Measurements from ENCODE around the gene PCK1. TPM values are rescaled to one million over a fixed set of nuclear protein-coding genes. Genes with fewer than 3 reads are reported as not detected.

Gene PCK1
- total RNA-seq, 1 experiment from 2014 or later, result 1.2 TPM

- Histone ChIP-seq H3K36me3 (ENCODE audit: insufficient read depth, low read length) (no peaks in the 10 kb centered on the region), H3K9me3 (ENCODE audit: low read length) (no peaks in the 10 kb centered on the region), H3K27ac (ENCODE audit: low read length) (no peak overlapping the region), H3K4me1 (ENCODE audit: low read length) (peaks cover 8% of the 10 kb centered on the region), H3K79me2 (ENCODE audit: low read length) (no peaks in the 10 kb centered on the region), H3K4me2 (ENCODE audit: low read depth, low read length, poor library complexity, severe bottlenecking) (no peak overlapping the region), H3K9me2 (replicated peaks; ENCODE audit: insufficient read depth, low read length) (no peaks in the 10 kb centered on the region), H3K27me3 (ENCODE audit: low read length) (no peaks in the 10 kb centered on the region), H2AFZ (ENCODE audit: low read length) (no peak overlapping the region), H4K20me1 (ENCODE audit: insufficient read depth, low read depth, low read length) (no peaks in the 10 kb centered on the region), H3K4me3 (ENCODE audit: low read length) (no peak overlapping the region), H3K9ac (ENCODE audit: low read length) (no peak overlapping the region)
- no peak for DNase-seq
Observed at GRCh38 chr20:57586370-57586793, 25.5 kb downstream of the PCK1 start.

- H4K20me1 ChIP-seq (ENCODE audit: insufficient read depth, low read depth, low read length), result no peaks in the 10 kb centered on the region
- no peaks in the 10 kb centered on the region for H3K27me3 ChIP-seq (ENCODE audit: low read length)
- H3K4me1 ChIP-seq (ENCODE audit: low read length), result peaks cover 8% of the 10 kb centered on the region
- no peak overlapping the region for H3K27ac ChIP-seq (ENCODE audit: low read length)
- no peak overlapping the region for H2AFZ ChIP-seq (ENCODE audit: low read length)
- DNase-seq, result no peak
- H3K79me2 ChIP-seq (ENCODE audit: low read length), result no peaks in the 10 kb centered on the region
- H3K9ac ChIP-seq (ENCODE audit: low read length), result no peak overlapping the region
- no peaks in the 10 kb centered on the region for H3K9me3 ChIP-seq (ENCODE audit: low read length)
- H3K4me3 ChIP-seq (ENCODE audit: low read length), result no peak overlapping the region
- H3K4me2 ChIP-seq (ENCODE audit: low read depth, low read length, poor library complexity, severe bottlenecking), result no peak overlapping the region
- no peaks in the 10 kb centered on the region for H3K9me2 ChIP-seq (replicated peaks; ENCODE audit: insufficient read depth, low read length)
- H3K36me3 ChIP-seq (ENCODE audit: insufficient read depth, low read length), result no peaks in the 10 kb centered on the region
Observed at GRCh38 chr20:57586943-57587277, 26.0 kb downstream of the PCK1 start.

GRCh38 chr20:57587278-57587988 is 26.5 kb downstream of the PCK1 start:
- no peak overlapping the region for H3K4me2 ChIP-seq (ENCODE audit: low read depth, low read length, poor library complexity, severe bottlenecking)
- H3K9ac ChIP-seq (ENCODE audit: low read length), result no peak overlapping the region
- no peaks in the 10 kb centered on the region for H3K9me3 ChIP-seq (ENCODE audit: low read length)
- no peak overlapping the region for H3K4me3 ChIP-seq (ENCODE audit: low read length)
- H2AFZ ChIP-seq (ENCODE audit: low read length), result no peak overlapping the region
- H3K27me3 ChIP-seq (ENCODE audit: low read length), result no peaks in the 10 kb centered on the region
- H3K36me3 ChIP-seq (ENCODE audit: insufficient read depth, low read length), result no peaks in the 10 kb centered on the region
- DNase-seq, result no peak
- H3K27ac ChIP-seq (ENCODE audit: low read length), result no peak overlapping the region
- peaks cover 9% of the 10 kb centered on the region for H3K4me1 ChIP-seq (ENCODE audit: low read length)
- H3K79me2 ChIP-seq (ENCODE audit: low read length), result no peaks in the 10 kb centered on the region
- H3K9me2 ChIP-seq (replicated peaks; ENCODE audit: insufficient read depth, low read length), result no peaks in the 10 kb centered on the region
- H4K20me1 ChIP-seq (ENCODE audit: insufficient read depth, low read depth, low read length), result no peaks in the 10 kb centered on the region

- no peaks in the 10 kb centered on the region for H3K36me3 ChIP-seq (ENCODE audit: insufficient read depth, low read length)
- no peaks in the 10 kb centered on the region for H3K9me2 ChIP-seq (replicated peaks; ENCODE audit: insufficient read depth, low read length)
- H3K27me3 ChIP-seq (ENCODE audit: low read length), result no peaks in the 10 kb centered on the region
- DNase-seq, result no peak
- H3K27ac ChIP-seq (ENCODE audit: low read length), result no peak overlapping the region
- H3K79me2 ChIP-seq (ENCODE audit: low read length), result no peaks in the 10 kb centered on the region
- H4K20me1 ChIP-seq (ENCODE audit: insufficient read depth, low read depth, low read length), result no peaks in the 10 kb centered on the region
- no peak overlapping the region for H2AFZ ChIP-seq (ENCODE audit: low read length)
- H3K9me3 ChIP-seq (ENCODE audit: low read length), result no peaks in the 10 kb centered on the region
- peaks cover 14% of the 10 kb centered on the region for H3K4me1 ChIP-seq (ENCODE audit: low read length)
- H3K4me2 ChIP-seq (ENCODE audit: low read depth, low read length, poor library complexity, severe bottlenecking), result no peak overlapping the region
- H3K4me3 ChIP-seq (ENCODE audit: low read length), result no peak overlapping the region
- no peak overlapping the region for H3K9ac ChIP-seq (ENCODE audit: low read length)
Observed at GRCh38 chr20:57587989-57588377, 27.1 kb downstream of the PCK1 start.

- no peaks in the 10 kb centered on the region for H3K79me2 ChIP-seq (ENCODE audit: low read length)
- H3K36me3 ChIP-seq (ENCODE audit: insufficient read depth, low read length), result no peaks in the 10 kb centered on the region
- H3K27ac ChIP-seq (ENCODE audit: low read length), result no peak overlapping the region
- no peak overlapping the region for H2AFZ ChIP-seq (ENCODE audit: low read length)
- H3K9me2 ChIP-seq (replicated peaks; ENCODE audit: insufficient read depth, low read length), result no peaks in the 10 kb centered on the region
- no peaks in the 10 kb centered on the region for H3K9me3 ChIP-seq (ENCODE audit: low read length)
- no peak overlapping the region for H3K4me2 ChIP-seq (ENCODE audit: low read depth, low read length, poor library complexity, severe bottlenecking)
- DNase-seq, result no peak
- H3K4me3 ChIP-seq (ENCODE audit: low read length), result no peak overlapping the region
- no peak overlapping the region for H3K9ac ChIP-seq (ENCODE audit: low read length)
- peaks cover 20% of the 10 kb centered on the region for H3K4me1 ChIP-seq (ENCODE audit: low read length)
- no peaks in the 10 kb centered on the region; the same call in 1 of the 2 replicates for H4K20me1 ChIP-seq (ENCODE audit: insufficient read depth, low read depth, low read length)
- H3K27me3 ChIP-seq (ENCODE audit: low read length), result no peaks in the 10 kb centered on the region
Observed at GRCh38 chr20:57588596-57588995, 27.7 kb downstream of the PCK1 start.

- Histone ChIP-seq H3K4me3 (ENCODE audit: low read length) (no peak overlapping the region), H3K79me2 (ENCODE audit: low read length) (no peaks in the 10 kb centered on the region), H3K27ac (ENCODE audit: low read length) (no peak overlapping the region), H3K4me1 (ENCODE audit: low read length) (peaks cover 26% of the 10 kb centered on the region), H3K4me2 (ENCODE audit: low read depth, low read length, poor library complexity, severe bottlenecking) (no peak overlapping the region), H3K9me2 (replicated peaks; ENCODE audit: insufficient read depth, low read length) (no peaks in the 10 kb centered on the region), H3K27me3 (ENCODE audit: low read length) (no peaks in the 10 kb centered on the region), H4K20me1 (ENCODE audit: insufficient read depth, low read depth, low read length) (no peaks in the 10 kb centered on the region; the same call in 1 of the 2 replicates), H3K9me3 (ENCODE audit: low read length) (no peaks in the 10 kb centered on the region), H3K9ac (ENCODE audit: low read length) (no peak overlapping the region), H3K36me3 (ENCODE audit: insufficient read depth, low read length) (no peaks in the 10 kb centered on the region), H2AFZ (ENCODE audit: low read length) (no peak overlapping the region)
- no peak for DNase-seq
Observed at GRCh38 chr20:57589123-57589727, 28.3 kb downstream of the PCK1 start.

GRCh38 chr20:57589728-57590484 is 29.0 kb downstream of the PCK1 start:
- Histone ChIP-seq H3K27me3 (ENCODE audit: low read length) (no peaks in the 10 kb centered on the region), H2AFZ (ENCODE audit: low read length) (no peak overlapping the region), H3K4me2 (ENCODE audit: low read depth, low read length, poor library complexity, severe bottlenecking) (no peak overlapping the region), H3K4me3 (ENCODE audit: low read length) (no peak overlapping the region), H3K4me1 (ENCODE audit: low read length) (peaks cover 22% of the 10 kb centered on the region), H3K27ac (ENCODE audit: low read length) (no peak overlapping the region), H3K9me2 (replicated peaks; ENCODE audit: insufficient read depth, low read length) (no peaks in the 10 kb centered on the region), H3K36me3 (ENCODE audit: insufficient read depth, low read length) (no peaks in the 10 kb centered on the region), H3K79me2 (ENCODE audit: low read length) (no peaks in the 10 kb centered on the region), H4K20me1 (ENCODE audit: insufficient read depth, low read depth, low read length) (no peaks in the 10 kb centered on the region; the same call in 1 of the 2 replicates), H3K9me3 (ENCODE audit: low read length) (no peaks in the 10 kb centered on the region), H3K9ac (ENCODE audit: low read length) (no peak overlapping the region)
- no peak for DNase-seq

- H3K79me2 ChIP-seq (ENCODE audit: low read length), result no peaks in the 10 kb centered on the region
- H3K9me2 ChIP-seq (replicated peaks; ENCODE audit: insufficient read depth, low read length), result no peaks in the 10 kb centered on the region
- H3K9me3 ChIP-seq (ENCODE audit: low read length), result no peaks in the 10 kb centered on the region
- DNase-seq, result no peak
- H4K20me1 ChIP-seq (ENCODE audit: insufficient read depth, low read depth, low read length), result no peaks in the 10 kb centered on the region; the same call in 1 of the 2 replicates
- no peak overlapping the region for H3K27ac ChIP-seq (ENCODE audit: low read length)
- H3K27me3 ChIP-seq (ENCODE audit: low read length), result no peaks in the 10 kb centered on the region
- H3K4me2 ChIP-seq (ENCODE audit: low read depth, low read length, poor library complexity, severe bottlenecking), result no peak overlapping the region
- no peaks in the 10 kb centered on the region for H3K36me3 ChIP-seq (ENCODE audit: insufficient read depth, low read length)
- H3K4me3 ChIP-seq (ENCODE audit: low read length), result no peak overlapping the region
- H3K9ac ChIP-seq (ENCODE audit: low read length), result no peak overlapping the region
- H2AFZ ChIP-seq (ENCODE audit: low read length), result no peak overlapping the region
- peaks cover 18% of the 10 kb centered on the region for H3K4me1 ChIP-seq (ENCODE audit: low read length)
Observed at GRCh38 chr20:57590485-57591288, 29.8 kb downstream of the PCK1 start.
